Body of pancreas (tissue), 4 donors: ENCODE results near the gene NDFIP2. TPM values are rescaled to one million over a fixed set of nuclear protein-coding genes. Genes with fewer than 3 reads are reported as not detected.

Experiments used
- ATAC-seq: fragments of 150-250 bp; one replicate; pipeline ENCODE4 v1.9.1; 2016
- DNase-seq, 4 donors: peaks; one replicate each; pipeline ENCODE4 v3.0.0-alpha.2; 2019
- H3K27ac ChIP-seq, 4 donors: fragments of 200-600 bp; sonication (generic); 1 replicate in 3 of 4; 2 replicates in 1 of 4; pipeline versions ENCODE4 v1.5.1 to v1.6.1; 2016 to 2019; ENCODE audit warnings: mild to moderate bottlenecking in 1 of 4, mixed read lengths in 1 of 4, moderate library complexity in 1 of 4
- H3K27me3 ChIP-seq, 2 donors: fragments of 200-600 bp; sonication (generic); one replicate each; pipeline ENCODE4 v1.6.0; 2016; ENCODE audit warnings: mild to moderate bottlenecking in 1 of 2
- H3K36me3 ChIP-seq, 2 donors: fragments of 200-600 bp; sonication (generic); replicated peaks in 1 of 2; 2 replicates each; pipeline ENCODE4 v1.5.1; 2016; ENCODE audit warnings: low read depth in 2 of 2; ENCODE audit not compliant: insufficient read depth in 1 of 2
- H3K4me1 ChIP-seq: fragments of 200-600 bp; sonication (generic); one replicate; pipeline ENCODE4 v1.6.0; 2016
- H3K4me3 ChIP-seq, 2 donors: fragments of 200-600 bp; sonication (generic); 1 replicate in 1 of 2; 2 replicates in 1 of 2; pipeline ENCODE4 v1.5.1; 2016 to 2019
- H3K9me3 ChIP-seq, 3 donors: fragments of 200-600 bp; sonication (generic); 1 replicate in 2 of 3; 2 replicates in 1 of 3; pipeline ENCODE4 v1.5.1; 2016
- CTCF ChIP-seq, 7 experiments: fragments of 450-650 bp in 4 of 7; fragments of 200-600 bp in 3 of 7; sonication (generic) in 3 of 7; IDR thresholded peaks; one replicate each; pipeline ENCODE4 v1.5.1; 2016 to 2019; ENCODE audit warnings: antibody characterized with exemption in 7 of 7
- POLR2A ChIP-seq, 3 donors: fragments of 450-650 bp; IDR thresholded peaks; one replicate each; pipeline ENCODE4 v1.6.1; 2016; ENCODE audit warnings: antibody characterized with exemption in 3 of 3, mild to moderate bottlenecking in 2 of 3
- WGBS, 2 donors: methylation state at CpG; one replicate each; pipeline ENCODE4 v1.1.5; 2017; 5-methylcytosine and 5-hydroxymethylcytosine counted together
- intact Hi-C: fragments of 100-400 bp; cut with DNase I; formaldehyde crosslinking; loops from one replicate; pipeline ENCODE4 v1.15.1; 2023
- total RNA-seq, 2 donors: library from RNA; depleted of rRNA; stranded (reverse); fragments of >200 nt; gene quantifications; one replicate each; pipeline ENCODE4 v1.1.0, GENCODE V29; 2016

Gene NDFIP2
- total RNA-seq, 2 donors from 2014 or later: 16.8 to 18.9 TPM

GRCh38 chr13:79456656-79457365, 24.1 kb upstream of the NDFIP2 start:
- intact Hi-C loops: no loop called here
- no peaks in the 10 kb centered on the region for H3K9me3 ChIP-seq
- H3K27ac ChIP-seq: no peak overlapping the region
- ATAC-seq: no peak
- DNase-seq: no peak
- H3K4me3 ChIP-seq: no peak overlapping the region
- WGBS, 2 donors: 71 to 79% methylated on average over 1 of the region's 1 CpG
- no peaks in the 10 kb centered on the region for H3K27me3 ChIP-seq
- no peaks in the 10 kb centered on the region for H3K4me1 ChIP-seq
- TF ChIP-seq CTCF (IDR thresholded peaks at IDR 0.05) (no peak), POLR2A (IDR thresholded peaks at IDR 0.05) (no peak)
- no peaks in the 10 kb centered on the region for H3K36me3 ChIP-seq

GRCh38 chr13:79457390-79457789, 23.6 kb upstream of the NDFIP2 start:
- Histone ChIP-seq H3K4me3 (no peak overlapping the region), H3K36me3 (no peaks in the 10 kb centered on the region), H3K27ac (no peak overlapping the region), H3K4me1 (no peaks in the 10 kb centered on the region), H3K27me3 (no peaks in the 10 kb centered on the region), H3K9me3 (no peaks in the 10 kb centered on the region)
- DNase-seq: no peak
- ATAC-seq: no peak
- TF ChIP-seq CTCF (IDR thresholded peaks at IDR 0.05) (no peak), POLR2A (IDR thresholded peaks at IDR 0.05) (no peak)
- 45 to 58% methylated on average over 1 of the region's 1 CpG for WGBS, 2 donors
- intact Hi-C loops: no loop called here

- Histone ChIP-seq H3K27ac (no peak overlapping the region), H3K36me3 (no peaks in the 10 kb centered on the region), H3K4me1 (no peaks in the 10 kb centered on the region), H3K4me3 (no peak overlapping the region), H3K9me3 (no peaks in the 10 kb centered on the region), H3K27me3 (no peaks in the 10 kb centered on the region)
- no peak for ATAC-seq
- intact Hi-C loops: no loop called here
- DNase-seq: no peak
- 78 to 80% methylated on average over 2 of the region's 2 CpGs for WGBS, 2 donors
- TF ChIP-seq POLR2A (IDR thresholded peaks at IDR 0.05) (no peak), CTCF (IDR thresholded peaks at IDR 0.05) (no peak)
These were observed 23.0 kb upstream of the NDFIP2 start for GRCh38 chr13:79457948-79458347.

- Histone ChIP-seq H3K4me1 (no peaks in the 10 kb centered on the region), H3K27ac (no peak overlapping the region), H3K27me3 (no peaks in the 10 kb centered on the region), H3K36me3 (no peaks in the 10 kb centered on the region), H3K4me3 (no peak overlapping the region), H3K9me3 (no peaks in the 10 kb centered on the region)
- WGBS, 2 donors: 44 to 56% methylated on average over 2 of the region's 2 CpGs
- intact Hi-C loops: no loop called here
- DNase-seq: no peak
- no peak for ATAC-seq
- TF ChIP-seq POLR2A (IDR thresholded peaks at IDR 0.05): no peak
- no peak for TF ChIP-seq CTCF (IDR thresholded peaks at IDR 0.05)
These were observed 22.5 kb upstream of the NDFIP2 start for GRCh38 chr13:79458436-79458835.

GRCh38 chr13:79459906-79460305, 21.0 kb upstream of the NDFIP2 start:
- ATAC-seq: no peak
- H3K27me3 ChIP-seq: no peaks in the 10 kb centered on the region
- H3K36me3 ChIP-seq: no peaks in the 10 kb centered on the region
- 68 to 74% methylated on average over 3 of the region's 3 CpGs for WGBS, 2 donors
- H3K27ac ChIP-seq: no peak overlapping the region
- DNase-seq: no peak
- intact Hi-C loops: no loop called here
- no peaks in the 10 kb centered on the region for H3K4me1 ChIP-seq
- H3K4me3 ChIP-seq: no peak overlapping the region
- TF ChIP-seq CTCF (IDR thresholded peaks at IDR 0.05): no peak
- TF ChIP-seq POLR2A (IDR thresholded peaks at IDR 0.05): no peak
- H3K9me3 ChIP-seq: no peaks in the 10 kb centered on the region
